HK-2 (cell line): ENCODE results near the gene PRKCE.
A peak's percentile ranks its signal among the peaks of the same experiment; 100 is the strongest.
"Not testable (repeated sequence)": the region's sequence is repeated elsewhere in the genome, so short reads cannot be mapped to it uniquely, and the experiment has no call there.

Experiments used
- DNase-seq: peaks from one replicate; pipeline ENCODE4 v3.0.0-alpha.2; 2018; ENCODE audit not compliant: unreplicated experiment

PRKCE gene

DNA sequence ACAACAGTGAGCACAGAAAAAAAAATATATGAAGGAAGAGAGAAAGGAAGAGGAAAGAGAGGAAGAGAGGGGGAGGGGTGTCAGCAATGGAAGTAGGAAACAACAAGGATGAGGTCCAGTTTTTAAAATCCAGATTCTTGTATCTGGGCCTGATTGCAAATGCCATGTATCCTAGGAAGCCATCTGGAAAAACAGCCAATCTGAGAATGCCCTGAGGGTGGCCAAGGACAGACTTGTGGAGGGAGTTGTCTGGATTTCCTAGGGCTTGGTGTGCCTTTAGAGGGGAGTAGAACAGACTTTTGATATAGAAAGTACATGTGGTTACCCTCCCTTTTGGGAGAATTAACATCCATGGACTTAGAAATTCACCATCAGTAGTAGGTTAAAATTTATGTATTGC, 47.1 kb downstream of the PRKCE start:
- DNase-seq = no peak

DNA sequence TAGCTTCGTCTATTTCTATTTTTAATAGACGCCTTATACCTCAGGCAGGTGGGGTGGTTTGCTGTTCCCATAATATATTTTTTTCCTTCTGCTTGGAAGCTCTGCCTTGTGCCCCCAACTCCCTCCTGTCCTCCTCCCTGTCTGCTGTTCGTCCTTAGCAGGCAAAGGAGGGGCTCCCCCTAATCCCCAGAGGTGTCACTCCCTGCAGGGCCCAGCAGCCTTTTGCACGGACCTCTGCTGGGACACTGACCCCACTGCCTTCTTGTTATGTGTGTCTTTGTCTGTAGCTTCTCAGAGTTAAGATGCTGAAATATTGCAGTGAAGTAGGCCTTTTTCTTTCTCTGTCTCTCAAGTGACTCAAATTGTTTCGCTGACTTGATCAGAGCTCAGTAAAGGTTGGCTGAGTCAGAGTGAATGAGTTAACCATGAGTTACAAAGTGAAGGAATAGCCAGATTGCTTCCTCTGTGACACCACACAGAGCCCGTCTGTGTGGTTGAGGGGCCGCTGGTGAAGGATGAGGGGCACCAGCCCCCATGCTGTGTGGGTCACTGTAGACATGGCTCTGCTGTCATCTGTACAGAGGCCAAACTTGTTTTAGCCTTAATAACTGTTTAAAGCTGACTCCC, 47.7 kb downstream of the PRKCE start:
- peak; percentile 33 for DNase-seq

DNA sequence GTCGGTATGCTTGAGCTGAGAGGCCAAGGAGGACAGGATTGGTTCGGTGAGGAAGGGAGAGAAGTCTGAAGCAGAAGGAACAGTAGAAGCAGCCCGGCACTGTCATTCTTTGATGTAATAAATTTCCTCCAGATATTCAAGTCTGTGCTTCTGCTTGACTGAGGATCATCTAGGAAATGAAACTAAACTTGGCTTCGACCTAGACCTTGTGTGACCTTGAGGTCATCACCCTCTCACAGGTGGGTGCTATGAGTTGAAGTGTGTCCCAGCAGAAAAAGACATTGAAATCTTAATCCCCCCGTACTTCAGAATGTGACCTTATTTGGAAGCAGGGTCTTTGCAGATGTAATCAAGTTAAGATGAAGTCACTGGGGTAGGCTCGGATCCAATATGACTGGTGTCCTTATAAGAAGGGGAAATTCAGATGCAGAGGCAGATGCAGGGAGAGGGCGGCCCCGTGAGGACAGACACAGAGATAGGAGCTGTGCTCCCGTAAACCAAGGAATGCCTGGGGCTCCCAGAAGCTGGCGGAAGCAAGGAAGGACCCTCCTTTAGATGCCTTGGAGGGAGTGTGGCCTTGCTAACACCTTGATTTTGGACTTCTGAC, 49.0 kb downstream of the PRKCE start:
- DNase-seq = no peak

DNA sequence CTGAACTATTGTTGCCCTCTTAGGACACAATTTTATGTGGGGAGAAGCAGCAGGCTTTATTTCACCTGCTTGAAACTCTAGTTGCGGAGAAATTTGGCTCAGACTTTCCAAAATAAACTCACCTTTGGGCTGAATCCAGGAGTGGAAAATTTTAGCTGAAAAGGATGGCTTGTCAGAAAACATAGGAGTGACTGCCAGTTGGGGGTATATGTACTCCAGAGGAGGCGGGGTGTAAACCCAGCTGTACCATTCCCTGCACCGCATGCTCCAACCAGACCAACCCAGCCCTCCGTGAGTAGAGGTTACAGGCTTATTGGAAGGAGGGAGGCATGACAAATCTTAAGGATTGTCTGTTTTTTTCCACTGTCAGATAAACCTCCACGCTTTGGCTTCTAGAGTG, 53.8 kb downstream of the PRKCE start:
- no peak for DNase-seq

DNA sequence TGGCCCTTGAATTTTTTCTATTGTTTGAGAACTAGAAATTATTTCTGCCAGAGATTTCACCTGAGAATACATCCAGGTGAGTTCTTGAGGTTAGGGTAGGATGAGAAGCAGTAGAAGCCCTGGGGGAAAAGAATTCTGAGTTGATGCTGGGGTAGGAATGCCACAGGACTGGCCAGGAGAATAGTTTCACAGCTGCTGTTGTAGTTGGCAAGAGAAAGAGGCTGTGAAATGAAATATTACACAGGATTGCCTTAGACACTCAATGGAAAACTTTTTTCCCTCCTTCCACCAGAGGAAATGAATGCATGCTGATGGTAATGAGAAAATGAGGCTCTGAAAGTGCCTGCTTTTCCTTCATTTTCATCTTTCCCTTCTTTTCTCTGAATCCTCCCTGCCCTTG, 54.6 kb downstream of the PRKCE start:
- DNase-seq = no peak

DNA sequence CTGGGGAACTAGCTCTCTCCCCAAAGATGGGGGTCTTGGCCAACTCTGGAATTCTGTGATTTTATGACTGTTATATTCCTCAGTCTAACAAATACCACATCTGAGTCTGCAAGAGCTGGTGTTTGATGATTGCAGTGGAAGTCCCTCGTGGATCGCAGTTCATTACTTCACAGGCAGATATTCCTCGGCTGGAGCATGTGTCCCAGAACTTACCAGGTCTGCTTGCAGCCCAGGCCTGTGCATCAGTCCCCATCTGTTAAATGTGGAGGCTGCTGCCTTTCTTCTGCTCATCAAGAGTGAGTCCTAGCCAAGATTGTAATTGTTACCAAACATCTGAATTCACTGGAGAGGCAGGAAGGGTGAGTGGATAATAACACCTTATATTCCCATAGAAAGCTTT, 55.5 kb downstream of the PRKCE start:
- no peak for DNase-seq

DNA sequence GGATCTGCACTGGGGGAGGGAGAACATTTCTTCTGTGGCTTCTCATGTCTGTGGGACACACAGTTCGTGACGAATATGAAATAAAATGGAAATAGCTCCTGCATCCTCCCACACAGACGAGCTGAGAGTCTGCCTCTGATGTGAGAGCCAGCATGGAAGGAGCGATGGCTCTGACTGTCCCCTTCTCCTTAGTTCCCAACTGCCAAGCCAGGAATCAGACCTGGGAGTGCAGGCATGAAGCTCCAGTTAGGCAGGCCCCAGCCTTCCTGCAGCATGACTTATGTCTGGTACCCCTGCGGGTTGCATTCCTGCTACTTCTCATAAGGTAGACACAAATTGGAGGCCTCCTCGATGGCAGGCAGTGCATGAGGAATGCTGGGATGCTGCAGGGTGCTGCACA, 56.2 kb downstream of the PRKCE start:
- DNase-seq = no peak

DNA sequence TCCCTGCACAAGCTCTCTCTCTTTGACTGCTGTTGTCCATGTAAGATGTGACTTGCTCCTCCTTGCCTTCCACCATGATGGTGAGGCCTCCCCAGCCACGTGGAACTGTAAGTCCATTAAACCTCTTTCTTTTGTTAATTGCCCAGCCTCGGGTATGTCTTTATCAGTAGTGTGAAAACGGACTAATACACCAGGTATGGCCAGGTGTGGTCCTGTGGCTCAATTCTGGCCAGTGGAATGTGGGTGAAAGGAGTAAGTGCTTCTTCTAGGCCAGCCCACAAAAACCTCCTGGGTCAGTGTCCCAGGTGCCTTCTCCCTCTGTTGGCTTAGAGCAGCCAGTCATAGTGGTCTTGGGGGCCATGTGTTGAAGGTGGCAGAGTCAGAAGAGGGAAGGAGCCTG, 57.0 kb downstream of the PRKCE start:
- DNase-seq = no peak

DNA sequence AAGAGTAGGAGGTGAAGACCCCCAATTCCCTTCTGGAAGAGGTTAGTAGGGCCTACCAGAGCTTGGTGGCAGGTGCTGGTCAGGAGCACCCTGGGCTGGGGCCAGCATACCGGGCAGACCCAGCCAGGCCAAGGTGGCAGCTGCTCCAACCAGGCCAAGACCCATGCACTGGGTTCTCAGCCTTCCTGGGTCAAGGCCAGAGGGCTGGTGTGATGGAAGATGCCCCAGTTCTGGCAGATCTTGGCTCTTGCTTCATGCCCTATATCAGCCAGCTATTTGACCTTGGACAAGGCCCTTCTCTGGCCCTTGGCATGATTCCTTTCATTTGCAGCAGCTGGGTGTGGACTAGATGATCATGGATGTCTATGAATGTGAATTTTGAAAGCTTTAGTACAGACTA, 57.7 kb downstream of the PRKCE start:
- DNase-seq = no peak

DNA sequence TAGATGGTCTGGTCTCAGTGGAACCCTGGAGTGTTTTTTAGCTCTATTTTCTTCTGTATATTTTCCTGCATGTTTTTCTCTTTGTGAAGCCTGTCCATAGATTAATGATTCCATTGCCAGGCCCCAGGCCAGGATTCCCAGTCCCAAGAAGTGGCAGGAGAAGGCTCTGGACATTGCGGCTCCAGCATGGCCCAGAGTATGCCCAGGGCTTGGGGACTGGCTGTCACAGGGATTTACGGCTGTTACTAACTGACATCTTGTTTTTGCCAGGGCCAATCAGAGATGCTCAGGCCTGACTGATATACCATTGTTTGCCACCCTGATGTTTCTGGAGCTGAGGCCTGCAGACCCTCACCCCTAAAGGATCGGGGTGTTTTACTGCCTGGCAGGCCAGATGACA, 59.0 kb downstream of the PRKCE start:
- no peak for DNase-seq

DNA sequence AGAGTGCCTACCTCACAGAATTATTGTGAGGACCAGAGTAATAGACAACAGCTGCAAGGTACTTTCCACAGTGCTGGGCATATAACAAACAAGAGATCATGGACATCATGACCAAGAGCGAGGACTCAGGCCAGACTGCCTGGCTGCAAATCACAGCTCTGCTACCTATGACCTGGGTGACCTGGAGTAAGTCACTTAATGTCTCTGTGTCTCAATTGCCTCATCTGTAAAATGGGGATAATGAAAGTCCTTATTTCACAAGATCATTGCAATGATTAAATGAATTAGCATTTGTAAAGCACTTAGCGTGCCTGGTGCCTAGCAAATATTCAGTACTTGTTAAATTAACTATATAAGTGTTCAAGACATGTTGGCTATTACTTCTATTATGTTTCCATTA, 59.7 kb downstream of the PRKCE start:
- DNase-seq = no peak

DNA sequence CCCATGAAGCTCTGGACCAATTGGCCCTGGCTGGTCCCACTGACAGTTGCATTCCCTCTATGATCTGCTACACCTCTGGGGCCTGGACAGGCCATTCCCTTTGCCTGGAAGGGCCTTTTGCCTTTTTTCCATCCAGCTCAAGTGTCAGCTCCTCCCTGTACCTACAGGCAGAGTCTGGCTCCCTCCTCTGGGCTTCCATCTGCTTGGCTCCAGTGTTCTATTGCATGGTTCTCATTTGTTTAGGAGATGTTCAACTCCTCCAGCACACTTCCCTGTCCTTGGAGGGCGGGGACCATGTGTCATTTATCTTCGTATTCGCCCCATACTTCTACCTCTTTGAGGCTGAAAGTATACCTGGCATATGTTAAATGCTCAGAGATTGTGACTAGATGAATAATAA, 61.1 kb downstream of the PRKCE start:
- DNase-seq = no peak

DNA sequence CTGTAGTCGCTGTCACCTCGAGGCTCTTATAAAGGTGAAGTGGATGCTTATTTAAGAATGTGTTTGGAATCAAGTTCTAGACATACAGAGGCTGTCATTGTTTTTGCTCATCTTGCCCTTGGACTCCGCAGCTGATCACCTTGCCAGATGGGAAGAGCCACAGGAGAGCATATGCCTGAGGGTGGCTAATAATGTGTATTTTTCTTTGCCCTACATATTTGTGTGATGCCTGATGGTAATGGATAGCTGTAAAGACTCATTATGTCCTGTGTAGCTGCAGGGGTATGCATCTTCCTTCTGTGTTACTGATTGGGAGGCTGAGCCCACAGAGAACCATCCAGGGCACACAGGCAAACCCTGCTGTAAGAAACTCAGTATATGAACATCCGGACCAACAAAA, 61.7 kb downstream of the PRKCE start:
- DNase-seq = no peak

DNA sequence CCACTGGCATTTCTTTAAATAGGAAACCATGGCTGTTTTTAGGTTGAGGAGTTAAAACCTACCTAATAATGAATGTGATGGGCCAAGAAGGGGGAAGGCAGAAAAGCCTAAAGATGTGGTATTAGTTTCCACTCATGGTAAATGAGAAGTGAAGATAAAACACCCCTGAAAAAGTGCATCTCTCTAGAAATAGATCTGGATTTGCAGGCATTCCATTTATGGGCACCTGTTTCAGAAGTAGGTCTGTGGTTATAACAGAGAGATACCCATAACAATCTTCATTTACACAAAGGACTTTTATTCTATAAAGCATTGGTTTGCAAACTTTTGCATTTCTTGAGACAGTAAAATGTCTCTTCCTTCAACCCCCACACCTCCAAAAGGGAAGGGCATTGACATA, 62.1 kb downstream of the PRKCE start:
- no peak for DNase-seq

DNA sequence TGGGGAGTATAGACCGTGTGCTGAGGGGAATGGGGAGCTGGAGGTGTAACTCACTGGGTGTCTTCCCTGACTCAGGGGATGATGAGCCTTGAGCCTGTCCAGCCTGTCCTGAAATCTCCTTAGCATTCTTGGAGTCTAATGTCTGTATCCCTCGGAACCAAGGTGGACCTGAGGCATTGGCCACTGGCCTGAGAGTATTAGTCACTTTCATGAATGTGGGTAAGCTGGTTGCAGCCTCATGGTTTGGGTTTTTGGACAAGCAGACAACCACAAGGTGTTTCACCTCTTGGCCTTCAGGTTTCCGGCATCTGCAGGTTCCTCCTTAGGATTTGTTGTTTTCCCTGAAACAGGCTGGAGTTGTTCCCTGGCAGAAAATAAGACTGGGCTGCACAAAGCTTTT, 63.2 kb downstream of the PRKCE start:
- DNase-seq = no peak

DNA sequence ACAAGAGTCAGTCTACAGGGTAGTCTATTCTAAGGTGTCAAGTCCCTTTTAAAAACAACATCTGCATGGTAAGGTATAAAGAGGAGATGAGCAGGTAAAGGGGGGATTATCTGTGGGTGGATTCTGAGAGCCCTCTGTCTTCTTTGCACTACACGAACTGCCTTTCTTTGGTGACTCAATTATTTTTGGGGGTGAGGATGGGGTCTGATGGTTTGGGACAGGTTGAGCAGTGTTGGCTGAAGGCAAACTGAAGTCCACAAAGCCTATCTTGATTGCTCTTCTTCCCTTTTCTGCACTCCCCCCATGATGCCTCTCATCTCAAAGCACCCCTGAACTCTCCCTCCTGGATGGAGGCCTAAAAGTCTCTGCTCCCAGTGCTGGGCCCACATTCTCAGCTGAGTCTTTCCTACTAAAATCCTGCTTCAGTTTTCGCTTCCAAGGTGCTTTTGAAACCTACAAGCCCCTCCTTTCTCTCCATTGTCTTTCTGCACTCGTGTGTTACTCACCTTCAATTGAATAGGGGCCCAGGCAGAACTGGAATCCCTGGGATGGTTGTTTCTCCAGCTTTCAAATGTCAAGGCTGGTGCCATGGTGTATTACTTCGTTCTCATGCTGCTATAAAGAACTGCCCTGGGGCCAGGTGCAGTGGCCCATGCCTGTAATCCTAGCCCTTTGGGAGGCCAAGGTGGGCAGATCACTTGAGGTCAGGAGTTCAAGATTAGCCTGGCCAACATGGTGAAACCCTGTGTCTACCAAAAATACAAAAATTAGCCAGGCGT, 64.3 kb downstream of the PRKCE start:
- no peak for DNase-seq

DNA sequence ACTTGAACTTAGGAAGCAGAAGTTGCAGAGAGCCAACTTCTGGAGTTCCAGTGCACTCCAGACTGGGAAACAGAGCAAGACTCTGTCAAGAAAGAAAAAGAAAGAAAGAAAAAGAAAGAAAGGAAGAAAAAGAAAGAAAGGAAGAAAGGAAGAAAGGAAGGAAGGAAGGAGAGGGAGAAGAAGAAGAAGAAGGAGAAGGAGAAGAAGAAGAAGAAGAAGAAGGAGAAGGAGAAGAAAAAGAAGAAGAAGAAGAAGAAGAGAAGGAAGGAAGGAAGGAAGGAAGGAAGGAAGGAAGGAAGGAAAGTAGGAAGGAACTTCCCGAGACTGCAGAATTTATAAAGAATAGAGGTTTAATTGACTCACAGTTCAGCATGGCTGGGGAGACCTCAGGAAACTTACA, 65.0 kb downstream of the PRKCE start:
- not testable (repeated sequence) for DNase-seq

DNA sequence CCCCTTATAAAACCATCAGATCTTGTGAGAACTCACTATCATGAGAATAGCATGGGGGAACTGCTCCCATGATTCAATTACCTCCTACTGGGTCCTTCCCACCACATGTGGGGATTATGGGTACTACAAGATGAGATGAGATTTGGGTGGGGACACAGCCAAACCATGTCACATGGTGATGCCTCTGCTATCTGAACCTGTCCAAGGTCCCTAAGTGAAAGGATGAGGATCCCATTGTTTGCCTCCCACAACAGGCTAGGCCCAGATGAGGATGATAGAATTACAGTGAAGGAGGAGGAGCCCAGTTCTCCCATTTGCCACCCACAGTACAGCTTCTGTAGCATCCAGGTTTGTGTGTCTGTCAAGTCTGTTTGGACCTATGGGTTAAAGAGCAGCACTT, 65.4 kb downstream of the PRKCE start:
- DNase-seq = no peak

DNA sequence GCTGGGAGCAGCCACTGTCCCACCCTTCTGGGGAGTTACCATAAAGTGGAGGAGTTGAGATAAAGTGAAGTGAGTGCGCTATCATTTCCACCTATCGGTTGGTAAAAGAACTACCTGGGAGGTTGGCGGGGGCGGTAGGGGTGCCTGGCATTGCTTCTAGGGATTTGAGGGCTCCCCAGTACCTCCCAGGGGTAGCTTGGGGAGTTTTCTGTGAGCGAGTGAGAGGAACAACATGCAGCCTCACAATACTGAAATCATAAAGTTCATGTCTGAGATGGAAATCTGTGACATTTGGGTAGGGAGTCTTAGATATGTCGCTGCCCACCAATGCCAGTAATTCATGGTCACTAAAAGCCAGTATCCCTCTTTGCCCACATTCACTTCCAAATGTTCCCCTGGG, 68.7 kb downstream of the PRKCE start:
- DNase-seq = no peak

DNA sequence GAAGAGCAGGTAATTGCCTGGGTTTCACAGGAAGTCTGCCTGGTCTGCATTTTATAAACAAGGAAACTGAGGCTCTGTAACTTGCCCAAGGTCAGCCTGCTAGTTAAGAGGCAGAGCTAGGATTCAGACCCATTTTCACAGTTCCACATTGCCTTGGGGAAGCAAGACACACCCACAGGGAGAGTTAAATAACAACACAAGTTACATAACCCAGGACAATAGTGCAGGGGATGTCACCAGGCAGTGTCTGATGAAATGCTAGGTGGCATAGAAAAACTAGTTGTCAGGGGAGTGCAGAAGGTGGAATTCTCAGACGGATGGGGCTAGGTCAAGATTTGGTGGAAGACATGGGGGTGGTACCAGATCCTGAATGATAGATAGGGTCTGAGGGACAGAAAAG, 69.7 kb downstream of the PRKCE start:
- no peak for DNase-seq

DNA sequence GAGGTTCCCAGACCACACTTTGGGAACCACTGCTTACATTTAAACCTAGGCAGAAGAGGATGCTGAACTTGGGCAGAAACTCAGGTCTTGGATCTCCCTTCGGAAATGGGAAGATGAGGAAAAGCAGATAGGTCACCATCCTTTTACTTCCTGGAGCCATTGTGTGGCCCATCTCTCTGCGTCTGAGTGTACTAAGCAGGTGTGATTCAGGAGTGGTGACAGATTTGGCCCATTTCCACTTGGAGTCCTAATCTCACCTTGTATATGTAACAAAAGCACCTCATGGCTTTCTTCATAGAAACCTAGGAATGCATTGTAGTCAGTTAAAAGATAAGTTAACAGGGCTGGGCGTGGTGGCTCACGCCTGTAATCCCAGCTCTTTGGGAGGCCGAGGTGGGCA, 71.0 kb downstream of the PRKCE start:
- DNase-seq = no peak

DNA sequence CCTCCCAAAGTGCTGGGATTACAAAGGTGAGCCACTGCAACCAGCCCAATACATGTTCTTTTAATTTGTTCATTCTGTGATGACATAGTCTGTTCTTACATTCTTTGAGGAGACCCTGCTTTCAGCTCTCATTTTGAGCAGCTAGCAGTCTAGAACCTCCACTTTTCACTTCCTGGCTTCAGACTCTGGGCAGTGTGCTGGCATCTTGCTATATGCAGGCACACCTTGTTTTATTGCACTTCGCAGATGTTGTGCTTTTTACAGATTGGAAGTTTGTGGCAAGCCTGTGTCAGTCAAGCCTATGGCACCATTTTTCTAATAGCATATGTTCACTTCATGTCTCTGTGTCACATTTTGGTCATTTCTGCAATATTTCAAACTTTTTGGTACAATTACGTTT, 72.4 kb downstream of the PRKCE start:
- DNase-seq = no peak

DNA sequence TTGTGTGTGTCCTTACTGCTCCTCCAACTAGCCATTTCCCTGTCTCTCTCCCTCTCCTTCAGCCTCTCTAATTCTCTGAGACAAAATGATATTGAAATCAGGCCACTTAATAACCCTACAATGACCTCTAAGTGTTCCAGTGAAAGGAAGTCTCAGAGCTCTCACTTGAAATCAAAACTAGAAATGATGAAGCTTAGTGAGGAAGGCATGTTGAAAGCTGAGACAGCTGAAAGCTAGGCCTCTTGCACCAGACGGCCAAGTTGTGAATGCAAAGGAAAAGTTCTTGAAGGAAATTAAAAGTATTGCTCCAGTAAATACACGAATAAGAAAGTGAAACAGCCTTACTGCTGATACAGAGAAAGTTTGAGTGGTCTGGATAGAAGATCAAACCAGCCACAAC, 72.9 kb downstream of the PRKCE start:
- no peak for DNase-seq

DNA sequence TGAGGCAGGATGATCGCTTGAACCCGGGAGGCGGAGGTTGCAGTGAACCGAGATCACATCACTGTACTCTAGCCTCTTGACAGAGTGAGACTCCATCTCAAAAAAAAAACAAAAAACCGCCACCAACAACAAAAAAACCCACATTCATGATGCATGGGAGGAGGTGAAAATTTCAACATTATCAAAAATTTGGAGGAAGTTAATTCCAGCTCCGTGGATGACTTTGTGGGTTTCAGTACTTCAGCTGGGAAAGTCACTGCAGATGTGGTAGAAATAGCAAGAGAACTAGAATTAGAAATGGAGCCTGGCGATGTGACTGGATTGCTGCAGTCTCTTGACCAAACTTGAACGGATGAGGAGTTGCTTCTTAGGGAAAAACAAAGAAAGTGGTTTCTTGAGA, 74.3 kb downstream of the PRKCE start:
- no peak for DNase-seq
